ENCODE results near the gene PTGR1.

DNA sequence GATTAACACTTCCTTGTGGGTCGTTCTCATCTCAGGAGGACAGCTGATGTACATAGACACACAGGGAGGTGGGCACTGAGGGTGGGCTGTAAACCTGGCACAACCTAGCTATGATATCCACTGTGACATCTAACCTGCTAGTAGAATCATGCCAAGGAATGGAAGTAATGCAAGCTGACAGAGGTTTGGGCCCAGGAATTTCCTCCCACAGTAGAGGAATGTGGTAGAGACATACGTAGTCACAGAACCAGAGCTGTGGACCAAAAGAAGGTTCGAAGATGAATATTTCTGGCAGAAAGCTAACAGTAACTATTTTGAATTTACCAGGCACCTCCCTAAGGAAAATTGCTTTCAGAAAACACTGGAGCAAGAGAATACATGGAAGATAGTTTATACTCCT is 16.5 kb upstream of the PTGR1 start:
- TF ChIP-seq, protein P1, sequence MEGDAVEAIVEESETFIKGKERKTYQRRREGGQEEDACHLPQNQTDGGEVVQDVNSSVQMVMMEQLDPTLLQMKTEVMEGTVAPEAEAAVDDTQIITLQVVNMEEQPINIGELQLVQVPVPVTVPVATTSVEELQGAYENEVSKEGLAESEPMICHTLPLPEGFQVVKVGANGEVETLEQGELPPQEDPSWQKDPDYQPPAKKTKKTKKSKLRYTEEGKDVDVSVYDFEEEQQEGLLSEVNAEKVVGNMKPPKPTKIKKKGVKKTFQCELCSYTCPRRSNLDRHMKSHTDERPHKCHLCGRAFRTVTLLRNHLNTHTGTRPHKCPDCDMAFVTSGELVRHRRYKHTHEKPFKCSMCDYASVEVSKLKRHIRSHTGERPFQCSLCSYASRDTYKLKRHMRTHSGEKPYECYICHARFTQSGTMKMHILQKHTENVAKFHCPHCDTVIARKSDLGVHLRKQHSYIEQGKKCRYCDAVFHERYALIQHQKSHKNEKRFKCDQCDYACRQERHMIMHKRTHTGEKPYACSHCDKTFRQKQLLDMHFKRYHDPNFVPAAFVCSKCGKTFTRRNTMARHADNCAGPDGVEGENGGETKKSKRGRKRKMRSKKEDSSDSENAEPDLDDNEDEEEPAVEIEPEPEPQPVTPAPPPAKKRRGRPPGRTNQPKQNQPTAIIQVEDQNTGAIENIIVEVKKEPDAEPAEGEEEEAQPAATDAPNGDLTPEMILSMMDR (IDR thresholded peaks at IDR 0.05) = no peak
- no peak for TF ChIP-seq POLR2A (IDR thresholded peaks at IDR 0.05)

Data from adrenal gland (tissue), 5 donors.